RWPE2 (cell line): ENCODE results near the gene ADSS1.

Experiments
- ATAC-seq: fragments of 200-7000 bp; cut with Tn5 transposase; 3 replicates; pipeline ENCODE4 v1.9.1; 2021; ENCODE audit warnings: low read depth
- DNase-seq: peaks from one replicate; pipeline ENCODE4 v3.0.0-alpha.2; 2020; ENCODE audit warnings: low spot score
- H3K27ac ChIP-seq: fragments of 450-650 bp; 2 replicates; pipeline ENCODE4 v1.5.1; 2017; ENCODE audit warnings: mild to moderate bottlenecking; ENCODE audit not compliant: poor library complexity, severe bottlenecking
- H3K27me3 ChIP-seq: fragments of 250-450 bp; sonication (Bioruptor Pico); 2 replicates; pipeline ENCODE4 v1.5.1; 2021; ENCODE audit warnings: mild to moderate bottlenecking, moderate library complexity; ENCODE audit not compliant: insufficient read depth, poor library complexity, severe bottlenecking
- H3K36me3 ChIP-seq: fragments of 250-450 bp; sonication (Bioruptor Pico); 2 replicates; pipeline ENCODE4 v1.5.1; 2020; ENCODE audit warnings: low read depth, mild to moderate bottlenecking, moderate library complexity
- H3K4me1 ChIP-seq: fragments of 250-450 bp; sonication (Bioruptor Pico); 2 replicates; pipeline ENCODE4 v1.5.1; 2021; ENCODE audit warnings: mild to moderate bottlenecking, moderate library complexity; ENCODE audit not compliant: insufficient read depth, poor library complexity, severe bottlenecking
- H3K4me3 ChIP-seq: fragments of 250-450 bp; sonication (Bioruptor Pico); 2 replicates; pipeline ENCODE4 v1.5.1; 2021; ENCODE audit warnings: mild to moderate bottlenecking, moderate library complexity; ENCODE audit not compliant: severe bottlenecking
- H3K9me3 ChIP-seq: fragments of 250-450 bp; sonication (Bioruptor Pico); 2 replicates; pipeline ENCODE4 v1.5.1; 2021; ENCODE audit warnings: mild to moderate bottlenecking, moderate library complexity; ENCODE audit not compliant: severe bottlenecking
- TF ChIP-seq, protein P1 (sequence below): fragments of 450-650 bp; IDR thresholded peaks from one replicate; pipeline ENCODE4 v1.5.1; 2017; ENCODE audit warnings: mild to moderate bottlenecking, moderate library complexity; ENCODE audit not compliant: poor library complexity, severe bottlenecking

ADSS1 gene

DNA sequence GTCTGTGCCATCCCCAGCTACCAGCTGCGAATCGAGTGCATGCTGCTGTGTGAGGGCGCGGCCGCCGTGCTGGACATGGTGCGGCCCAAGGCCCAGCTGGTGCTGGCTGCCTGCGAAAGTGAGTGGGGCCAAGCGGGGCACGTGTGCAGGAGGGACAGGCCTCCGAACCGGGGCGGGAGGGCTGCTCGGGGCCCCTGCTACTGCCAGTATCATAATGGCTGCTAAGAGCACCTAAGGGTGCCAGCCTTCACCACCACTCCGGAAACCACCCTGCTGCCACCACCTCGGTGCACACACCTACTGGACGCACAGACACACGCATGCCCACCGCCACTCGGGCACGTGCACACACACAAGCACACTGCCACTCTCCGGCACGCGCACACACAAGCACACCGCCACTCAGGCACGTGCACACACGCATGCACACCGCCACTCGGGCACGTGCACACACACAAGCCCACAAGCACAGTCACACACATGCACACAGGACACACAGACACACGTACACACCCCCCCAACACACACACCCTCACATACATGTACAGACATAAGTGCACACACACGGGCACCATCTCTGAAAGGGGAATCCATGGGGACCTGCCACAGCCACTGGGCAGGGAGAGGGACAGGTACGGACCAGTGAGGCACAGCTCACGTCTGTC is 13.8 kb upstream of the ADSS1 start:
- no peak overlapping the region for H3K27ac ChIP-seq
- no peak for ATAC-seq
- no peak overlapping the region for H3K4me3 ChIP-seq
- no peaks in the 10 kb centered on the region for H3K27me3 ChIP-seq
- TF ChIP-seq, protein P1, sequence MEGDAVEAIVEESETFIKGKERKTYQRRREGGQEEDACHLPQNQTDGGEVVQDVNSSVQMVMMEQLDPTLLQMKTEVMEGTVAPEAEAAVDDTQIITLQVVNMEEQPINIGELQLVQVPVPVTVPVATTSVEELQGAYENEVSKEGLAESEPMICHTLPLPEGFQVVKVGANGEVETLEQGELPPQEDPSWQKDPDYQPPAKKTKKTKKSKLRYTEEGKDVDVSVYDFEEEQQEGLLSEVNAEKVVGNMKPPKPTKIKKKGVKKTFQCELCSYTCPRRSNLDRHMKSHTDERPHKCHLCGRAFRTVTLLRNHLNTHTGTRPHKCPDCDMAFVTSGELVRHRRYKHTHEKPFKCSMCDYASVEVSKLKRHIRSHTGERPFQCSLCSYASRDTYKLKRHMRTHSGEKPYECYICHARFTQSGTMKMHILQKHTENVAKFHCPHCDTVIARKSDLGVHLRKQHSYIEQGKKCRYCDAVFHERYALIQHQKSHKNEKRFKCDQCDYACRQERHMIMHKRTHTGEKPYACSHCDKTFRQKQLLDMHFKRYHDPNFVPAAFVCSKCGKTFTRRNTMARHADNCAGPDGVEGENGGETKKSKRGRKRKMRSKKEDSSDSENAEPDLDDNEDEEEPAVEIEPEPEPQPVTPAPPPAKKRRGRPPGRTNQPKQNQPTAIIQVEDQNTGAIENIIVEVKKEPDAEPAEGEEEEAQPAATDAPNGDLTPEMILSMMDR: no peak
- no peaks in the 10 kb centered on the region for H3K4me1 ChIP-seq
- no peak for DNase-seq
- H3K9me3 ChIP-seq: no peaks in the 10 kb centered on the region
- H3K36me3 ChIP-seq: peaks cover 77% of the 10 kb centered on the region

DNA sequence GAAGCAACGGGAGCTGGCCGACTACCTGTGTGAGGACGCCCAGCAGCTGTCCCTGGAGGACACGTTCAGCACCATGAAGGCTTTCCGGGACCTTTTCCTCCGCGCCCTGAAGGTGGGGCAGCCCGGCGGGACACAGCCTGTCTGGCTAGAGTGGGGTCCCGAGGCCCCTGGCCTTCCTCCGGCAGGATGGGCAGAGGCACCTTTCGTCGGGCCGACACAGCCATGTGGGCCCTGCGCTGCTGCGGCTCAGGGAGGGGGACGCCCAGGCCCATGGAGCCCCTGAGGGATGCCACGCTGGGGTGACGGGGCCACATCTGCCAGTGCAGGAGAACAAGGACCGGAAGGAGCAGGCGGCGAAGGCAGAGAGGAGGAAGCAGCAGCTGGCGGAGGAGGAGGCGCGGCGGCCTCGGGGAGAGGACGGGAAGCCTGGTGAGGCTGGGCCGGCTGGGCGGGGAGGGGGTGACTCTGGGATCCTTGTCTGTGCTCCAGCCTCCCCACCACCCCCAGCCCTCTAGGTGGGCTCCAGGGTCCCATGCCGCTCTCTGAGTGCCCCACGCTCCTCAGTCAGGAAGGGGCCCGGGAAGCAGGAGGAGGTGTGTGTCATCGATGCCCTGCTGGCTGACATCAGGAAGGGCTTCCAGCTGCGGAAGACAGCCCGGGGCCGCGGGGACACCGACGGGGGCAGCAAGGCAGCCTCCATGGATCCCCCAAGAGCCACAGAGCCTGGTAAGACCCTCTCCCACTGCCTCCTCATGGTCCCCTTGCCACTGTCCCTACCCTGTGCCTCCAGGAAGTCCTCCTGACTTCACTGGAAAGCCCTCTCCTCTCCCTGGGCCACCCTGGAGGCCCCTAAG is 10.9 kb upstream of the ADSS1 start:
- Histone ChIP-seq H3K36me3 (peaks cover 89% of the 10 kb centered on the region), H3K27me3 (no peaks in the 10 kb centered on the region), H3K4me1 (no peaks in the 10 kb centered on the region), H3K4me3 (no peak overlapping the region), H3K9me3 (no peaks in the 10 kb centered on the region), H3K27ac (no peak overlapping the region)
- ATAC-seq: no peak
- TF ChIP-seq, protein P1: no peak
- DNase-seq: no peak

DNA sequence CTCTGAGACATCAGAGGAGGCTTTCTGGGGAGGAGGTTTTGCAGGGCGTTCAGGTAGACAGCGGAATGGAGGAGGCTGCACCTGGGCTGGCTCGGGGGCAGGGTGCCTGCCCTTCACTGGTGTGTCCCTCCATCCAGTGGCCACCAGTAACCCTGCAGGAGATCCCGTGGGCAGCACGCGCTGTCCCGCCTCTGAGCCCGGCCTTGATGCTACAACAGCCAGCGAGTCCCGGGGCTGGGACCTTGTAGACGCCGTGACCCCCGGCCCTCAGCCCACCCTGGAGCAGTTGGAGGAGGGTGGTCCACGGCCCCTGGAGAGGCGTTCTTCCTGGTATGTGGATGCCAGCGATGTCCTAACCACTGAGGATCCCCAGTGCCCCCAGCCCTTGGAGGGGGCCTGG is 10.0 kb upstream of the ADSS1 start:
- Histone ChIP-seq H3K27me3 (no peaks in the 10 kb centered on the region), H3K27ac (no peak overlapping the region), H3K4me1 (no peaks in the 10 kb centered on the region), H3K9me3 (no peaks in the 10 kb centered on the region), H3K4me3 (no peak overlapping the region), H3K36me3 (peaks cover 90% of the 10 kb centered on the region)
- ATAC-seq (no peak), DNase-seq (no peak)
- TF ChIP-seq, protein P1: no peak

DNA sequence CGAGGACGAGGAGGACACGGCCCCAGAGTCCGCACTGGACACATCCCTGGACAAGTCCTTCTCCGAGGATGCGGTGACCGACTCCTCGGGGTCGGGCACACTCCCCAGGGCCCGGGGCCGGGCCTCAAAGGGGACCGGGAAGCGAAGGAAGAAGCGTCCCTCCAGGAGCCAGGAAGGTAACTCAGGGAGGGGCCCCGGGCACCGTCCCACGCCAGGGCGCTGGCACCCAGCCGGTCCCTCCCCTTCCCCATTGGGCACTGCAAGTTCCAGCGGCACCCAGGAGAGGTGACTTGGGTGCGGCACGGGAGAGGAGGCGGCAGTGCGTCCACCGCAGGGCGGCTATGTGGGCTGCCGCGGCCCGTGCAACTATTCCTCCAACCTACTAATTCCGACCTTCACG is 9.3 kb upstream of the ADSS1 start:
- H3K36me3 ChIP-seq: peaks cover 89% of the 10 kb centered on the region
- no peaks in the 10 kb centered on the region for H3K27me3 ChIP-seq
- H3K27ac ChIP-seq: no peak overlapping the region
- no peak for ATAC-seq
- TF ChIP-seq, protein P1: no peak
- no peak for DNase-seq
- no peaks in the 10 kb centered on the region for H3K9me3 ChIP-seq
- H3K4me3 ChIP-seq: no peak overlapping the region
- no peaks in the 10 kb centered on the region for H3K4me1 ChIP-seq

DNA sequence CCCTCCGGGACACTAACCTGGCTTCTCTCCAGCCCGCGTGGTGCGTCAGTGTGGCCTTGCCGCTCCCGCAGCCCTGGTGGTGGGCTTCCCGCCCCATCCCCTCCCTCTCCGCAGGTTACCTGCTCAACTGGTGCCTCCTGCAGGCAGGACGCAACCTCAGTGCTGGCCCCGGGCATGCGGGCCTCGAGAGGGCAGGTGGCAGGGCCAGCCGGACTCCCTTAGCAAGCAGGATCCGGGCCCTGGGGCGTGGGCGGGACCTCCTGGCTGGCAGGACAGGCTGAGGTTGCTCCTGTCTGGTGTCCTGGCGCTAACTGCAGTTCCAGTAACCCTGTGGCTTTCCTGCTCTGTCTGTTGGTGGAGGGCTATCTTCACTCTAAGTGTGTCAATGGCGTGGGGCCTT is 8.6 kb upstream of the ADSS1 start:
- H3K27ac ChIP-seq: no peak overlapping the region
- DNase-seq: no peak
- H3K9me3 ChIP-seq: no peaks in the 10 kb centered on the region
- peaks cover 82% of the 10 kb centered on the region for H3K36me3 ChIP-seq
- H3K27me3 ChIP-seq: no peaks in the 10 kb centered on the region
- TF ChIP-seq, protein P1: no peak
- no peak overlapping the region for H3K4me3 ChIP-seq
- H3K4me1 ChIP-seq: no peaks in the 10 kb centered on the region
- no peak for ATAC-seq
